ENCODE measurements around the gene CXCL8. TPM values are rescaled to one million over a fixed set of nuclear protein-coding genes. Genes with fewer than 3 reads are reported as not detected.

The CXCL8 gene
- total and polyA plus RNA-seq, 9 of the 15 experiments (the other 6 are each of a cell fraction or from before 2014, with no cell fraction given): 1.6 to 7.7 (median 3.3) TPM

DNA sequence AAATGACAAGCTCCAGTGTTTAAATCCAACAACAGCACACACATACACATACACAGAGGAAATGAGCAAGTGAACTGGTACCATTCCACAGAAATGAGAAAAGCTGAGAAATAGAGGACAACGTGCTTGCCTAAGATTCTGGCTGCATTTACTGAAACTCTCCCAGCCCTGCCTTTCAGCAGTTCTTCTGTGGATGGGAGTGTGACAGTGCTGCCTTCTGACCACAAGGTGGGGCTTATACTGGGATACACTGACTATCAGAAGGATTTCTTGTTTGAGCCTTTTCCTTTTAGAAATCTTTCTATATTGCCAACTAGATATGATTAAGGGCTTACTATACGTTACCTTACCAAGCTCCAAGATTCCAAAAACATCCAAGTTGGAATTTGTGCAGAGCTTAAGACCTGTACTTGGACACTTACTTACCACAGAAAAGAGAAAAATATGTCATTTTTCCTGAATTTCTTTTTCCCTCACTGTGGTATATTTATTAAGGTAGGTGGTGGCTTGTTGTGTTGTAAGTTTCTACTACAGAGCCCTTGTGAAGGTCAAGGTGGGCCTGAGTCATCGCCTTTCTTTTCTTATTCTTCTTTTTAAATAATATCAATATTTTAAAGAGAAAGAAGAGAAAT lies 10.7 kb upstream of the CXCL8 start (continued):
- no peak for TF ChIP-seq CEBPG (CRISPR knock-in tag; IDR thresholded peaks at IDR 0.05)
- no peak for TF ChIP-seq CEBPG (tag; conservative IDR thresholded peaks at IDR 0.05 in 1 of 2, IDR thresholded peaks at IDR 0.05 in 1 of 2)
- TF ChIP-seq CTBP1 (IDR thresholded peaks at IDR 0.05; ENCODE audit: borderline replicate concordance): 0 out of 2 replicates have a peak, but pooled peaks have one; percentile 24
- no peak for TF ChIP-seq SMARCC2 (IDR thresholded peaks at IDR 0.05; ENCODE audit: low read depth)
- no peak for TF ChIP-seq NFRKB (IDR thresholded peaks at IDR 0.05; ENCODE audit: low read depth)
- TF ChIP-seq CC2D1A (IDR thresholded peaks at IDR 0.05): 0 out of 2 replicates have a peak, but pooled peaks have one; percentile 16
- TF ChIP-seq RB1 (IDR thresholded peaks at IDR 0.05; ENCODE audit: low read depth): no peak
- peak; percentile 21; the same call in 1 of the 2 replicates for TF ChIP-seq SMARCA4 (IDR thresholded peaks at IDR 0.05)
- peak; percentile 60; the same call in 1 of the 2 replicates for TF ChIP-seq XRCC5 (IDR thresholded peaks at IDR 0.05; ENCODE audit: low read depth, low read length)
- TF ChIP-seq SLC30A9 (CRISPR knock-in tag; IDR thresholded peaks at IDR 0.05): no peak
- TF ChIP-seq SMC3 (conservative IDR thresholded peaks at IDR 0.05; ENCODE audit: insufficient read depth, low read depth, low read length): peak; percentile 70
- peak in 1 of 2 experiments; percentile 53; a peak in 1 of 4 replicates for TF ChIP-seq RCOR1 (IDR thresholded peaks at IDR 0.05; ENCODE audit: borderline replicate concordance in 1 of 2, low read depth in 2 of 2, low read length in 2 of 2)

DNA sequence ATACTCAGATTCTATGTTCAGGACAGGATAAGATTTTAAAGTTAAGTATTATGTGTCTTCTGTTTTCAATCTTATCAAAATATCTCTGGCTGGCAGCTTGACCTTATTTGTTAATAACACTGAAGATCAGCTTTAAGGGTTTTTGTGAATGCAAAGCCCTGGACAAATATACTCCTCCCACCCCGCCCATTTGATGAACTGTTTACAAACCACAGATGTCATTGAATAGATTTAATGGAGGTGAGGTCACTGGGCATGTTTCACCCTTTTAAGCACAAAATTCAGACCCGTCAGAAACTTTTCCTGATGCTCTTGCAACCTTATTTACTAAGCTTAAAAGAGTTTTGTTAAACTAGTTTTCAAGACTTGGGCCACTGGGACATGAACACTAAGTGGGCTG lies 10.1 kb upstream of the CXCL8 start:
- BruUV-seq (replicated peaks): no TSS peak
- POLR2A ChIA-PET: interaction anchor here (0.6 to 1.6 kb wide), 3 partner anchors 9 to 1184 kb away, joined by 3 to 4 read pairs (median 4); partner anchors contain the start of gene CXCL8
- TF ChIP-seq YY1 (IDR thresholded peaks at IDR 0.05; ENCODE audit: borderline replicate concordance in 1 of 3, control insufficient read depth in 1 of 3, extremely low read depth in 1 of 3, insufficient read depth in 3 of 3, insufficient read length in 1 of 3, insufficient replicate concordance in 2 of 3, low read depth in 1 of 3, low read length in 2 of 3) (no peak), MEIS2 (IDR thresholded peaks at IDR 0.05; ENCODE audit: partially characterized antibody) (peak; percentile 72), JUND (IDR thresholded peaks at IDR 0.05; ENCODE audit: borderline replicate concordance, low read depth, low read length) (0 out of 2 replicates have a peak, but pooled peaks have one; percentile 18), JUND (tag; IDR thresholded peaks at IDR 0.05; ENCODE audit: borderline replicate concordance, low read depth, low read length) (peak; percentile 55; the same call in 1 of the 3 replicates), RFX1 (IDR thresholded peaks at IDR 0.05) (no peak)
- TF ChIP-seq, protein P1, sequence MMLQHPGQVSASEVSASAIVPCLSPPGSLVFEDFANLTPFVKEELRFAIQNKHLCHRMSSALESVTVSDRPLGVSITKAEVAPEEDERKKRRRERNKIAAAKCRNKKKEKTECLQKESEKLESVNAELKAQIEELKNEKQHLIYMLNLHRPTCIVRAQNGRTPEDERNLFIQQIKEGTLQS (IDR thresholded peaks at IDR 0.05): peak; percentile 51; the same call in 1 of the 2 replicates
- TF ChIP-seq, protein P1 (CRISPR knock-in tag; conservative IDR thresholded peaks at IDR 0.05): no peak
- TF ChIP-seq, protein P2, sequence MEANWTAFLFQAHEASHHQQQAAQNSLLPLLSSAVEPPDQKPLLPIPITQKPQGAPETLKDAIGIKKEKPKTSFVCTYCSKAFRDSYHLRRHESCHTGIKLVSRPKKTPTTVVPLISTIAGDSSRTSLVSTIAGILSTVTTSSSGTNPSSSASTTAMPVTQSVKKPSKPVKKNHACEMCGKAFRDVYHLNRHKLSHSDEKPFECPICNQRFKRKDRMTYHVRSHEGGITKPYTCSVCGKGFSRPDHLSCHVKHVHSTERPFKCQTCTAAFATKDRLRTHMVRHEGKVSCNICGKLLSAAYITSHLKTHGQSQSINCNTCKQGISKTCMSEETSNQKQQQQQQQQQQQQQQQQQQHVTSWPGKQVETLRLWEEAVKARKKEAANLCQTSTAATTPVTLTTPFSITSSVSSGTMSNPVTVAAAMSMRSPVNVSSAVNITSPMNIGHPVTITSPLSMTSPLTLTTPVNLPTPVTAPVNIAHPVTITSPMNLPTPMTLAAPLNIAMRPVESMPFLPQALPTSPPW (CRISPR knock-in tag; IDR thresholded peaks at IDR 0.05): 0 out of 2 replicates have a peak, but pooled peaks have one; percentile 10

More for the DNA sequence above, 10.1 kb upstream of the CXCL8 start:
- Histone ChIP-seq H3K27me3 (ENCODE audit: control insufficient read depth in 2 of 2, insufficient read depth in 2 of 2, low read length in 2 of 2) (no peaks in the 10 kb centered on the region), H3K9ac (ENCODE audit: insufficient read depth in 1 of 2, low read depth in 2 of 2, low read length in 2 of 2) (no peak overlapping the region), H4K20me1 (replicated peaks; ENCODE audit: control insufficient read depth, insufficient read depth, low read length) (no peaks in the 10 kb centered on the region), H3K79me2 (ENCODE audit: control insufficient read depth, insufficient read depth, low read length) (no peaks in the 10 kb centered on the region), H3K27ac (ENCODE audit: extremely low read depth, low read depth, low read length) (no peak overlapping the region), H3K4me1 (replicated peaks in 1 of 2; ENCODE audit: control insufficient read depth in 2 of 2, insufficient read depth in 2 of 2, low read length in 2 of 2) (peaks cover 0 to 27% of the 10 kb centered on the region in 2 experiments; a peak in 4 of 5 replicates), H3K9me1 (ENCODE audit: control insufficient read depth, insufficient read depth, low read length) (no peaks in the 10 kb centered on the region), H3K4me3 (no peak overlapping the region), H3K36me3 (ENCODE audit: control insufficient read depth, insufficient read depth, low read length) (no peaks in the 10 kb centered on the region), H3K9me3 (replicated peaks; ENCODE audit: control insufficient read depth, insufficient read depth, low read depth, low read length) (no peaks in the 10 kb centered on the region), H3K4me2 (ENCODE audit: insufficient read depth, low read length) (no peak overlapping the region), H2AFZ (ENCODE audit: low read depth, low read length) (no peak overlapping the region)
- no peak for DNase-seq (ENCODE audit: extremely low read depth in 1 of 4, low spot score in 3 of 4)
- 28% methylated on average over 2 of the region's 2 CpGs for WGBS (ENCODE audit: insufficient coverage, low coverage, missing lambda C conversion rate)
- FAIRE-seq: no peak
- CTCF ChIA-PET (ENCODE audit: low intra/inter-chr PET ratio): interaction anchor here (1.8 kb wide), 1 partner anchor 404 kb away, joined by 9 read pairs; no protein-coding TSS in a partner anchor
- no peak for ATAC-seq
- intact Hi-C loops (cut with micrococcal nuclease) (no loop called here), in situ Hi-C loops (cut with MboI) (no loop called here)
